IMR-90 (cell line): ENCODE results near the gene MAML3.

Experiments
- CEBPB ChIP-seq: IDR thresholded peaks from 2 replicates; pipeline ENCODE4 v1.6.1; 2012; ENCODE audit warnings: low read depth, low read length, improper control_type of control experiment
- MAZ ChIP-seq: IDR thresholded peaks from 2 replicates; pipeline ENCODE4 v1.6.1; 2012; ENCODE audit warnings: low read depth, mild to moderate bottlenecking, low read length, improper control_type of control experiment, moderate library complexity, borderline replicate concordance
- MXI1 ChIP-seq: IDR thresholded peaks from 2 replicates; pipeline ENCODE4 v1.6.1; 2012; ENCODE audit warnings: low read depth, mild to moderate bottlenecking, low read length, moderate library complexity, borderline replicate concordance
- POLR2A ChIP-seq: IDR thresholded peaks from 2 replicates; pipeline ENCODE4 v1.6.1; 2012; ENCODE audit warnings: mild to moderate bottlenecking, low read depth, low read length
- RAD21 ChIP-seq: IDR thresholded peaks from 2 replicates; pipeline ENCODE4 v1.6.1; 2012; ENCODE audit warnings: low read length, improper control_type of control experiment
- RCOR1 ChIP-seq: IDR thresholded peaks from 2 replicates; pipeline ENCODE4 v1.6.1; 2012; ENCODE audit warnings: mild to moderate bottlenecking, low read length, improper control_type of control experiment; ENCODE audit not compliant: insufficient replicate concordance
- RFX5 ChIP-seq: IDR thresholded peaks from 2 replicates; pipeline ENCODE4 v1.8.0; 2012; ENCODE audit warnings: low read depth, mild to moderate bottlenecking, low read length, moderate library complexity
- SMC3 ChIP-seq: fragments of 150-350 bp; IDR thresholded peaks from 2 replicates; pipeline ENCODE4 v1.6.1; 2016; ENCODE audit warnings: low read depth, mild to moderate bottlenecking, antibody characterized with exemption, low read length, moderate library complexity
- TF ChIP-seq, protein P1 (sequence below): conservative IDR thresholded peaks from 2 replicates; pipeline ENCODE4 v1.5.1; 2012; ENCODE audit warnings: mild to moderate bottlenecking, low read depth, low read length, improper control_type of control experiment
- TF ChIP-seq, protein P2 (sequence below): fragments of 150-350 bp; IDR thresholded peaks from 2 replicates; pipeline ENCODE4 v1.6.1; 2016; ENCODE audit warnings: low read depth, mild to moderate bottlenecking, low read length, moderate library complexity, borderline replicate concordance
- TF ChIP-seq, protein P3 (sequence below): fragments of 150-350 bp; IDR thresholded peaks from 2 replicates; pipeline ENCODE4 v1.6.1; 2017; ENCODE audit warnings: mild to moderate bottlenecking, antibody characterized with exemption, low read length, low read depth

DNA sequence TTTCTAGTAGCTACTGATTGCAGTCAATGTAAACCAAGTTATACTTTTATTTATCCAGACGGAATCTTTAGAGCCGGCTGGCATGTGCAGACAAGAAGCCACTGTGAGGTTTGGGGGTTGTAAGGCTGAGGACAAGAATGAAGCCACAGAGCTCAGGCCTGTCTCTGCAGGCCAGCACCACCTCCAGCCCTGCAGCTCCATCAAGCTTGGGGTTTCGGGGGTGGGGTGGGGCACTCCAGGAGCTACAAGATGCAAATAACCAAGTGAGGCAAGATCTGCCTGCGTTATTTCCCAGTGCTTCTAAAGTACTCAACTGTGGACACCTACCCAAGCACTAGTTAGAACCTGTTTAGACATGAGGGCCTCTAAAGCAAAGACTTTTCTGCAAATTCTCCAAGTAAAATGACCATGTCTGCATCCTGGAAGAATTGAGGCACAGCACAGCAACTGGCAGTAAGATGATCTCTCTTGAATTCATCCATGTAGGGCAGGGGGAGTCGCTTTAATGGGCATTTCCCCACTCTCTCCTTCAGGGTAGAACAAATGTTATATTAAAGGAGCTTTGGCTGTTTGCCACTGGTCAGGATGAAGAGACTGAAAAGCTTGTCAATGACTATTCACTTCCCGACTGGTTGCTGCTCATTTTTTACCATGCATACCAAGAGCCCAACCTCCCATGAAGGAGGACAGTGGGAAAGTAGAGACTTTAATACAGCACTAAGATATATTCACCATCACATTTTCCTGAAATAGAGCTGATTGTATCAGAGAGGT, 265.8 kb downstream of the MAML3 start:
- TF ChIP-seq, protein P1, sequence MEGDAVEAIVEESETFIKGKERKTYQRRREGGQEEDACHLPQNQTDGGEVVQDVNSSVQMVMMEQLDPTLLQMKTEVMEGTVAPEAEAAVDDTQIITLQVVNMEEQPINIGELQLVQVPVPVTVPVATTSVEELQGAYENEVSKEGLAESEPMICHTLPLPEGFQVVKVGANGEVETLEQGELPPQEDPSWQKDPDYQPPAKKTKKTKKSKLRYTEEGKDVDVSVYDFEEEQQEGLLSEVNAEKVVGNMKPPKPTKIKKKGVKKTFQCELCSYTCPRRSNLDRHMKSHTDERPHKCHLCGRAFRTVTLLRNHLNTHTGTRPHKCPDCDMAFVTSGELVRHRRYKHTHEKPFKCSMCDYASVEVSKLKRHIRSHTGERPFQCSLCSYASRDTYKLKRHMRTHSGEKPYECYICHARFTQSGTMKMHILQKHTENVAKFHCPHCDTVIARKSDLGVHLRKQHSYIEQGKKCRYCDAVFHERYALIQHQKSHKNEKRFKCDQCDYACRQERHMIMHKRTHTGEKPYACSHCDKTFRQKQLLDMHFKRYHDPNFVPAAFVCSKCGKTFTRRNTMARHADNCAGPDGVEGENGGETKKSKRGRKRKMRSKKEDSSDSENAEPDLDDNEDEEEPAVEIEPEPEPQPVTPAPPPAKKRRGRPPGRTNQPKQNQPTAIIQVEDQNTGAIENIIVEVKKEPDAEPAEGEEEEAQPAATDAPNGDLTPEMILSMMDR, result no peak
- no peak for TF ChIP-seq POLR2A
- TF ChIP-seq SMC3, result no peak
- no peak for TF ChIP-seq CEBPB
- TF ChIP-seq MXI1, result no peak
- no peak for TF ChIP-seq RFX5
- no peak for TF ChIP-seq MAZ
- TF ChIP-seq RAD21, result no peak
- TF ChIP-seq, protein P2, sequence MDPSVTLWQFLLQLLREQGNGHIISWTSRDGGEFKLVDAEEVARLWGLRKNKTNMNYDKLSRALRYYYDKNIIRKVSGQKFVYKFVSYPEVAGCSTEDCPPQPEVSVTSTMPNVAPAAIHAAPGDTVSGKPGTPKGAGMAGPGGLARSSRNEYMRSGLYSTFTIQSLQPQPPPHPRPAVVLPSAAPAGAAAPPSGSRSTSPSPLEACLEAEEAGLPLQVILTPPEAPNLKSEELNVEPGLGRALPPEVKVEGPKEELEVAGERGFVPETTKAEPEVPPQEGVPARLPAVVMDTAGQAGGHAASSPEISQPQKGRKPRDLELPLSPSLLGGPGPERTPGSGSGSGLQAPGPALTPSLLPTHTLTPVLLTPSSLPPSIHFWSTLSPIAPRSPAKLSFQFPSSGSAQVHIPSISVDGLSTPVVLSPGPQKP, result no peak
- no peak for TF ChIP-seq RCOR1
- TF ChIP-seq, protein P3, sequence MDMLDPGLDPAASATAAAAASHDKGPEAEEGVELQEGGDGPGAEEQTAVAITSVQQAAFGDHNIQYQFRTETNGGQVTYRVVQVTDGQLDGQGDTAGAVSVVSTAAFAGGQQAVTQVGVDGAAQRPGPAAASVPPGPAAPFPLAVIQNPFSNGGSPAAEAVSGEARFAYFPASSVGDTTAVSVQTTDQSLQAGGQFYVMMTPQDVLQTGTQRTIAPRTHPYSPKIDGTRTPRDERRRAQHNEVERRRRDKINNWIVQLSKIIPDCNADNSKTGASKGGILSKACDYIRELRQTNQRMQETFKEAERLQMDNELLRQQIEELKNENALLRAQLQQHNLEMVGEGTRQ, result no peak
